Rectal smooth muscle tissue (tissue), 1 donor: ENCODE measurements around the gene OR2F2.

Source experiments
- H3K27ac ChIP-seq: one replicate; pipeline ENCODE4 v1.7.0; 2013; ENCODE audit warnings: low read depth, low read length, inconsistent platforms
- H3K27me3 ChIP-seq: one replicate; pipeline ENCODE4 v1.7.0; 2013; ENCODE audit warnings: low read length; ENCODE audit not compliant: control insufficient read depth, insufficient read depth
- H3K36me3 ChIP-seq: one replicate; pipeline ENCODE4 v1.7.0; 2013; ENCODE audit warnings: low read length; ENCODE audit not compliant: control insufficient read depth, insufficient read depth
- H3K4me1 ChIP-seq: one replicate; pipeline ENCODE4 v1.7.0; 2013; ENCODE audit warnings: low read length; ENCODE audit not compliant: control insufficient read depth, insufficient read depth
- H3K4me3 ChIP-seq: one replicate; pipeline ENCODE4 v1.7.0; 2013; ENCODE audit warnings: low read length
- H3K9ac ChIP-seq: one replicate; pipeline ENCODE4 v1.7.0; 2013; ENCODE audit warnings: low read length

The OR2F2 gene

GRCh38 chr7:143973870-143974416 lies 38.9 kb downstream of the OR2F2 start:
- no peak overlapping the region for H3K4me3 ChIP-seq
- no peaks in the 10 kb centered on the region for H3K4me1 ChIP-seq
- no peak overlapping the region for H3K9ac ChIP-seq
- H3K27ac ChIP-seq, result no peak overlapping the region
- H3K27me3 ChIP-seq, result no peaks in the 10 kb centered on the region
- H3K36me3 ChIP-seq, result no peaks in the 10 kb centered on the region

GRCh38 chr7:143974459-143974858 lies 39.4 kb downstream of the OR2F2 start:
- H3K27me3 ChIP-seq, result no peaks in the 10 kb centered on the region
- H3K4me1 ChIP-seq, result no peaks in the 10 kb centered on the region
- H3K9ac ChIP-seq, result no peak overlapping the region
- no peak overlapping the region for H3K27ac ChIP-seq
- H3K36me3 ChIP-seq, result no peaks in the 10 kb centered on the region
- H3K4me3 ChIP-seq, result no peak overlapping the region

DNA sequence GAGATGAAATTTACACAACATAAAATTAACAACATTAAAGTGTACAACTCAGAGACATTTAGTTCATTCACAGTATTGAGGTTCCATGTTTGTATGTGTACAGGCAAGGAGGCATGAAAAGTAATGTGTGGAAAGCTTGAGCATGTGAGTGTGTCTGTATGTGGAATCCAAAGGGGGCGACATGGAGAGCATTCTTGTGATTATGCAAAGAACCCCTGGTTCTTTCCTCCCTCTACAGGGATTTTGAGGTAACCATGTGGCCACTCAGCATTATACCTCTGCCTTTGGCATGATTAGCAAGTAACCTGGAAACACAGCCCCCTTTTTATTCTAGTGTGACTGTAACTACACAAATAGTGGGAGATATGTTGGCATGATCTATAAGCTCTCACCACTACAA lies 40.6 kb downstream of the OR2F2 start:
- Histone ChIP-seq H3K27me3 (no peaks in the 10 kb centered on the region), H3K4me3 (no peak overlapping the region), H3K27ac (no peak overlapping the region), H3K36me3 (no peaks in the 10 kb centered on the region), H3K9ac (no peak overlapping the region), H3K4me1 (no peaks in the 10 kb centered on the region)

GRCh38 chr7:143978585-143978984 lies 43.6 kb downstream of the OR2F2 start:
- Histone ChIP-seq H3K9ac (no peak overlapping the region), H3K4me1 (no peaks in the 10 kb centered on the region), H3K27ac (no peak overlapping the region)

GRCh38 chr7:143979359-143979758 lies 44.3 kb downstream of the OR2F2 start:
- no peaks in the 10 kb centered on the region for H3K4me1 ChIP-seq
- no peak overlapping the region for H3K9ac ChIP-seq
- no peak overlapping the region for H3K4me3 ChIP-seq
- H3K27ac ChIP-seq, result no peak overlapping the region
- H3K36me3 ChIP-seq, result no peaks in the 10 kb centered on the region
- no peaks in the 10 kb centered on the region for H3K27me3 ChIP-seq

More at GRCh38 chr7:143978585-143978984, 43.6 kb downstream of the OR2F2 start:
- Histone ChIP-seq H3K4me3 (no peak overlapping the region), H3K27me3 (no peaks in the 10 kb centered on the region), H3K36me3 (no peaks in the 10 kb centered on the region)

DNA sequence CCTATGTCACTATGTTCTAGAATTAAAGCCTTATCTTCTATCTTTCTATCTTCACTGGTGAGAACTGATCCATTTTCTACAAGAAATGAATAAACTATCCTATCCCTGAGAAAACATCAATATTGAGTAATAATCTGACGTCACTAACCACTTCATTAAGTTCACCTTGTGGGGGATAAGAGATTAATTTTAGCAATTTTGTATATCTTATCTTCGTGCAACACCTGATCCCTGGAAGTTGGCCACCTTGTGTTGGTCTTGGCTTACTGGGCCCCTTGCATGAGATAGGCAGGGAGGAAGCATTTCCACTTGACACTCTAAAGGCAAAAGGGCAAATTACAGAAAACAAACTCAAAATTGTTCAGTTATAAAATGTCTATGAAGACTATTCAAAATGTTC lies 45.0 kb downstream of the OR2F2 start:
- H3K27me3 ChIP-seq, result no peaks in the 10 kb centered on the region
- no peak overlapping the region for H3K27ac ChIP-seq
- no peaks in the 10 kb centered on the region for H3K36me3 ChIP-seq
- H3K9ac ChIP-seq, result no peak overlapping the region
- H3K4me1 ChIP-seq, result no peaks in the 10 kb centered on the region
- no peak overlapping the region for H3K4me3 ChIP-seq

DNA sequence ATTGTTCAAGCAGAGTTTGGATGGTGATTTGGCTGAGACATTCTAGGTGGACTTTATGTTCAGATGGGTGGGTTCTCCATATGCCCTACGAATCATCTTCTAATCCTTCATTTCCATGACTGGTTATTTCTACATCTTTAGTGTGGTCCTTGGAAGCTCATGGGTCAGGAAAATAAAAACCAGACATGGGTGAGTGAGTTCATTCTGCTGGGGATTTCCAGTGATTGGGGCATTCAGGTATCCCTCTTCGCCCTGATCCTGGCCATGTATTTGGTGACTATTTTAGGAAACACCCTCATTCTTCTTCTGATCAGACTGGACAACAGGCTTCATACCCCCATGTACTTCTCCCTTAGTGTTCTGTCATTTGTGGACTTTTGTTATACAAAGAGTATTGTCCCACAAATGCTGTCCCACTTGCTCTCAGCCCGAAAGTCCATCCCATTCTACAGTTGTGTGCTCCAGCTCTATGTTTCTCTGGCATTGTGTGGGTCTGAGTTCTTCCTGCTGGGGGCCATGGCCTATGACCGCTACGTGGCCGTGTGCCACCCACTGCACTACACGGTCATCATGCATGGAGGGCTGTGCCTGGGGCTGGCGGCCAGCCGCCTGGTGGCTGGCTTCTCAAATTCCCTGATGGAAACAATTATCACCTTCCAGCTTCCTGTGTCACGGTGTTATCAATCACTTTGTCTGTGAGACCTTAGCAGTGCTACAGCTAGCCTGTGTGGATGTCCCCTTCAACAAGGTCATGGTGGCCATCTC lies 45.9 kb downstream of the OR2F2 start:
- H3K27ac ChIP-seq, result no peak overlapping the region
- no peaks in the 10 kb centered on the region for H3K27me3 ChIP-seq
- no peaks in the 10 kb centered on the region for H3K4me1 ChIP-seq
- no peaks in the 10 kb centered on the region for H3K36me3 ChIP-seq
- H3K9ac ChIP-seq, result no peak overlapping the region
- H3K4me3 ChIP-seq, result no peak overlapping the region

DNA sequence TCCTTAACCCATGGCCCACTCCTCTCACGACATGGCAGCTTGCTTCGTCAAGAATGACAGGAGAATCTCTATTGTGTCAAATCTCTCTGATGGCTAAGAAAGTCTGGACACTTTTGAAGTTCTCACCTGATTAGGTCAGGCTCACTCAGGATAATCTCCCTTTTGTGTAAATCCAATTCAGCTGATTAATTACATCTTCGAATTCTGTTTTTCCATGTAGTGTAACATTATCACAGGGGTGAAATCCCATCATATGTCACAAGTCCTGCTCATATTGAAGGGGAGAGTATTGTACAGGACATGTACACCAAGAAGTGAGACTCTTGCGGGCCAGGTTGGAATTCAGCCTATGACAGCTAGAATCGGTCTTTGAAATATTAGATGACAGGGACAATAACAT lies 48.9 kb downstream of the OR2F2 start:
- H3K27ac ChIP-seq, result no peak overlapping the region

More for the DNA sequence above, 48.9 kb downstream of the OR2F2 start:
- H3K36me3 ChIP-seq, result no peaks in the 10 kb centered on the region
- no peak overlapping the region for H3K4me3 ChIP-seq
- H3K9ac ChIP-seq, result no peak overlapping the region
- no peaks in the 10 kb centered on the region for H3K4me1 ChIP-seq
- no peaks in the 10 kb centered on the region for H3K27me3 ChIP-seq
